OCI-LY1 (cell line): ENCODE data around the gene NLGN4Y.

Experiments
- CTCF ChIP-seq: fragments of 200-600 bp; sonication (generic), shearing (Covaris generic); IDR thresholded peaks from 2 replicates; pipeline ENCODE4 v1.5.1; 2017; ENCODE audit warnings: mild to moderate bottlenecking, antibody characterized with exemption, low read length, moderate library complexity, mixed read lengths
- EZH2 ChIP-seq: fragments of 200-600 bp; sonication (generic), shearing (Covaris generic); IDR thresholded peaks from 2 replicates; pipeline ENCODE4 v1.8.0; 2017; ENCODE audit warnings: borderline replicate concordance, mixed run types, mild to moderate bottlenecking, antibody characterized with exemption, low read length, moderate library complexity, mixed read lengths

GRCh38 chrY:14798010-14798409 is 273.7 kb downstream of the NLGN4Y start:
- TF ChIP-seq CTCF (no peak), EZH2 (no peak)
